Urinary bladder (tissue), 4 donors: Measurements from ENCODE around the gene LHB. TPM values are rescaled to one million over a fixed set of nuclear protein-coding genes. Genes with fewer than 3 reads are reported as not detected.
A peak's percentile ranks its signal among the peaks of the same experiment; 100 is the strongest.

Experiments
- DNase-seq: peaks from one replicate; pipeline ENCODE4 v3.0.0-alpha.2; 2015; ENCODE audit errors: extremely low spot score
- H3K27ac ChIP-seq: one replicate; pipeline ENCODE4 v1.5.1; 2013; ENCODE audit warnings: low read depth, mild to moderate bottlenecking, moderate library complexity
- H3K36me3 ChIP-seq: one replicate; pipeline ENCODE4 v1.6.1; 2013; ENCODE audit warnings: mild to moderate bottlenecking, moderate library complexity; ENCODE audit not compliant: insufficient read depth
- H3K4me1 ChIP-seq: one replicate; pipeline ENCODE4 v1.6.1; 2013; ENCODE audit warnings: mild to moderate bottlenecking, moderate library complexity; ENCODE audit not compliant: insufficient read depth
- H3K4me3 ChIP-seq: one replicate; pipeline ENCODE4 v1.5.1; 2013; ENCODE audit warnings: low read depth, low read length
- WGBS: extraction: QIAGEN DNeasy Blood & Tissue Kit; methylation state at CpG from one replicate; pipeline ENCODE4 v1.1.7; 2013; 5-methylcytosine and 5-hydroxymethylcytosine counted together
- polyA plus RNA-seq: library from polyadenylated mRNA; stranded (reverse); fragments of 200-250 nt; gene quantifications from one replicate; pipeline ENCODE4 v1.2.3, GENCODE V29; 2013
- small RNA-seq: library from RNA; depleted of rRNA; stranded (forward); fragments of <200 nt; gene quantifications from one replicate; pipeline ENCODE3, GENCODE V24; 2014
- total RNA-seq: library from RNA; depleted of rRNA; stranded (reverse); fragments of >200 nt; gene quantifications from one replicate; pipeline ENCODE4 v1.2.3, GENCODE V29; 2014
- donor health status: healthy with polysubstance abuse.
- donor health status: healthy.

The LHB gene
- total and polyA plus RNA-seq, 2 donors, result not detected

DNA sequence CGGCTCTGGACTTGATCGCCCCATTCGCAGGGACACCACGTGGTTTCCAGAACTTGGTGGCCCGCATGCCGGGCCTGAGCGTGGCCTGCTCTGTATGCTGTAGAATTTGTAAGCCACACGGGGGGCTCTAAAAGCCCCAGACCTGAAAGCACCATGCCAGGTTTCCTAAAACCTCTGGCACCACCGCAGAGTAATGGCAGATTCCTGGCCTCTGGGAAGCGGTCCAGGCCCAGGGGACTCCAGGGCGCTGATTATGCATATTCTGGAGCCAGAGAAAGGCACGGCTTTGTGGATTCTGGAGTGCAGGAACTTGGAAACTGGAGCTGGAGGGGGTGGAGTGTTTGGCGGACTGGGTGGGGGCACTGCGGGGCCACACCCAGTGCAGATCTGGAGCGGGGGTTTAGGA, 48.1 kb downstream of the LHB start:
- WGBS, result 81% methylated on average over 15 of the region's 15 CpGs
- Histone ChIP-seq H3K4me1 (no peaks in the 10 kb centered on the region), H3K36me3 (peaks cover 3% of the 10 kb centered on the region), H3K4me3 (no peak overlapping the region), H3K27ac (no peak overlapping the region)
- no peak for DNase-seq

DNA sequence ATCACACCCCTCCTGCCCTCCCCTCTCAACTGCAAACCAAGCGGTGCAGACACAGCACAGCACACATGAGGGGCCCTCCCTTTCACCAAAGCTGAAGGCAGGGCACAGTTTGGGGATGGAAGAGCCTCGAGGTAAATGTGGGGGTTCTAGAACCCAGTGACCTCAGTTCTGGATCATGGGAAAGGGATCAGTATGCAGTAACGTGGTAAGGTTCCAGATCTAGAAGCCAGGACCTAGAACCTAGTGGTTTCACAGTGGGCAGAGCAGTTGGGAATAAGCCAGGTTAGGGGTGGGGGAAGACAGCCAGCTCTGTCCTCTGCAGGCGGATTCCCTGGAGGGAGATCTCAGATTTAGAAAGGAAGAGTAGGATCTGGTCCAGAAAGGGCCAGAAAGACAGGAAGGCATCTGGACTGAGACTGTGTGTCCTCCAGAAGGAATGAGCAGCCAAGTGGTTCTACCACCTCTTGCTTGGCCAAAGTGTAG, 48.7 kb downstream of the LHB start:
- DNase-seq, result no peak
- no peak overlapping the region for H3K4me3 ChIP-seq
- H3K27ac ChIP-seq, result no peak overlapping the region
- peaks cover 2% of the 10 kb centered on the region for H3K4me1 ChIP-seq
- peaks cover 3% of the 10 kb centered on the region for H3K36me3 ChIP-seq
- WGBS, result 49% methylated on average over 4 of the region's 4 CpGs

- 73% methylated on average over 14 of the region's 14 CpGs for WGBS
- Histone ChIP-seq H3K4me1 (peaks cover 4% of the 10 kb centered on the region), H3K36me3 (peaks cover 3% of the 10 kb centered on the region), H3K27ac (no peak overlapping the region), H3K4me3 (no peak overlapping the region)
- DNase-seq, result no peak
Observed at GRCh38 chr19:48967346-48968178, 49.3 kb downstream of the LHB start.

DNA sequence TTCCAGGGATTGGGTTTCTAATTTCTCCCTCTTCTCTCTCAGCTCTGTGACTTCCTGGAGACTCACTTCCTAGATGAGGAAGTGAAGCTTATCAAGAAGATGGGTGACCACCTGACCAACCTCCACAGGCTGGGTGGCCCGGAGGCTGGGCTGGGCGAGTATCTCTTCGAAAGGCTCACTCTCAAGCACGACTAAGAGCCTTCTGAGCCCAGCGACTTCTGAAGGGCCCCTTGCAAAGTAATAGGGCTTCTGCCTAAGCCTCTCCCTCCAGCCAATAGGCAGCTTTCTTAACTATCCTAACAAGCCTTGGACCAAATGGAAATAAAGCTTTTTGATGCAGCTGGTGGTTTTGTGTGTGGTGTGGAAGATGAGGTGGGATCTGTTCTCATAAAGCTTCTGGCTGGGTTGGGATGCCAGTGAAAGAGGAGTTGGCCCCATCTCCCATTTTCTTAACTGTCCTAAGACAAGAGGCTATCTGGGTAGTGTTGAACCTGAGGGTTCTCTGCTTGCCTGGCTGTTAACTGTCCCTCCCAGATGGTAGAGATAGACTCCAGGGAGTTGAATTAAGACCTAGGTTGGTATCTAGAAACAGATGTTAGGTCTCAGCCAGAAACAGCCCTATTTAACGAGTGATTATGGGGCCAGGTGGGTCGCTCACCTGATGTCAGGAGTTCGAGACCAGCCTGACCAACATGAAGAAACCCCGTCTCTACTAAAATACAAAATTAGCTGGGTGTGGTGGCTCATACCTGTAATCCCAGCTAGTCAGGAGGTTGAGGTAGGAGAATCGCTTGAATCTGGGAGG, 50.1 kb downstream of the LHB start:
- peaks cover 5% of the 10 kb centered on the region for H3K4me1 ChIP-seq
- peak overlapping the region; percentile 55 for H3K27ac ChIP-seq
- H3K4me3 ChIP-seq, result peak overlapping the region; percentile 65
- peaks cover 3% of the 10 kb centered on the region for H3K36me3 ChIP-seq
- 79% methylated on average over 10 of the region's 10 CpGs for WGBS
- DNase-seq, result no peak

Small RNA genes lying within 50 kb of the gene (small RNA-seq; reads per million reads assigned to genes)
- not detected for gene MIR6798

Other genes with a start within 250 kb of the LHB start
- gene BCAT2, start 206.1 kb downstream of the LHB start, total RNA-seq, result 34.4 TPM
- gene BCAT2, start 206.1 kb downstream of the LHB start, polyA plus RNA-seq, result 79.2 TPM
- 3.4 TPM for gene HSD17B14, start 180.6 kb downstream of the LHB start, total RNA-seq
- 18.6 TPM for gene HSD17B14, start 180.6 kb downstream of the LHB start, polyA plus RNA-seq
- 11.5 TPM for gene PLEKHA4, start 148.5 kb downstream of the LHB start, total RNA-seq
- gene PLEKHA4, start 148.5 kb downstream of the LHB start, polyA plus RNA-seq, result 56.4 TPM
- 21.8 TPM for gene PPP1R15A, start 144.7 kb downstream of the LHB start, total RNA-seq
- 122 TPM for gene PPP1R15A, start 144.7 kb downstream of the LHB start, polyA plus RNA-seq
- gene TULP2, start 118.3 kb downstream of the LHB start, total RNA-seq, result not detected
- gene TULP2, start 118.3 kb downstream of the LHB start, polyA plus RNA-seq, result 0.57 TPM
- 107 TPM for gene NUCB1, start 116.8 kb downstream of the LHB start, total RNA-seq
- 478 TPM for gene NUCB1, start 116.8 kb downstream of the LHB start, polyA plus RNA-seq
- gene DHDH, start 83.4 kb downstream of the LHB start, total RNA-seq, result 0.37 TPM
- 0.75 TPM for gene DHDH, start 83.4 kb downstream of the LHB start, polyA plus RNA-seq
- 13.1 TPM for gene BAX, start 62.2 kb downstream of the LHB start, total RNA-seq
- gene BAX, start 62.2 kb downstream of the LHB start, polyA plus RNA-seq, result 73.0 TPM
- gene FTL, start 51.8 kb downstream of the LHB start, total RNA-seq, result 1,234 TPM
- 4,798 TPM for gene FTL, start 51.8 kb downstream of the LHB start, polyA plus RNA-seq
- gene GYS1, start 23.8 kb downstream of the LHB start, total RNA-seq, result 33.3 TPM
- 39.5 TPM for gene GYS1, start 23.8 kb downstream of the LHB start, polyA plus RNA-seq
- gene RUVBL2, start 23.2 kb downstream of the LHB start, total RNA-seq, result 61.3 TPM
- 83.4 TPM for gene RUVBL2, start 23.2 kb downstream of the LHB start, polyA plus RNA-seq
- not detected for gene CGB3, start 7.2 kb upstream of the LHB start, total RNA-seq
- gene CGB3, start 7.2 kb upstream of the LHB start, polyA plus RNA-seq, result not detected
- gene CGB2, start 14.8 kb upstream of the LHB start, total RNA-seq, result not detected
- not detected for gene CGB2, start 14.8 kb upstream of the LHB start, polyA plus RNA-seq
- gene CGB1, start 19.8 kb upstream of the LHB start, total RNA-seq, result not detected
- not detected for gene CGB1, start 19.8 kb upstream of the LHB start, polyA plus RNA-seq
- not detected for gene CGB5, start 26.8 kb upstream of the LHB start, total RNA-seq
- not detected for gene CGB5, start 26.8 kb upstream of the LHB start, polyA plus RNA-seq
- not detected for gene CGB8, start 32.0 kb upstream of the LHB start, total RNA-seq
- gene CGB8, start 32.0 kb upstream of the LHB start, polyA plus RNA-seq, result not detected
- not detected for gene CGB7, start 40.7 kb upstream of the LHB start, total RNA-seq
- 0.37 TPM for gene CGB7, start 40.7 kb upstream of the LHB start, polyA plus RNA-seq
- 2.5 TPM for gene NTF4, start 47.7 kb upstream of the LHB start, total RNA-seq
- 4.1 TPM for gene NTF4, start 47.7 kb upstream of the LHB start, polyA plus RNA-seq
- gene KCNA7, start 55.6 kb upstream of the LHB start, total RNA-seq, result not detected
- gene KCNA7, start 55.6 kb upstream of the LHB start, polyA plus RNA-seq, result not detected
- 166 TPM for gene SNRNP70, start 68.4 kb upstream of the LHB start, total RNA-seq
- gene SNRNP70, start 68.4 kb upstream of the LHB start, polyA plus RNA-seq, result 191 TPM
- gene LIN7B, start 97.3 kb upstream of the LHB start, total RNA-seq, result 4.7 TPM
- gene LIN7B, start 97.3 kb upstream of the LHB start, polyA plus RNA-seq, result 18.5 TPM
- not detected for gene C19orf73, start 102.1 kb upstream of the LHB start, total RNA-seq
- 1.6 TPM for gene C19orf73, start 102.1 kb upstream of the LHB start, polyA plus RNA-seq
- 5.2 TPM for gene PPFIA3, start 102.5 kb upstream of the LHB start, total RNA-seq
- 12.2 TPM for gene PPFIA3, start 102.5 kb upstream of the LHB start, polyA plus RNA-seq
- 5.2 TPM for gene HRC, start 138.3 kb upstream of the LHB start, total RNA-seq
- gene HRC, start 138.3 kb upstream of the LHB start, polyA plus RNA-seq, result 3.8 TPM
- 18.0 TPM for gene TRPM4, start 140.7 kb upstream of the LHB start, total RNA-seq
- 18.8 TPM for gene TRPM4, start 140.7 kb upstream of the LHB start, polyA plus RNA-seq